Testis (tissue), 2 donors: ENCODE data around the gene PEX14.

ENCODE experiments used
- CTCF ChIP-seq, 3 experiments: fragments of 450-650 bp in 2 of 3; fragments of 200-600 bp in 1 of 3; sonication (generic) in 1 of 3; IDR thresholded peaks; one replicate each; pipeline ENCODE4 v1.5.1; 2016 to 2019; ENCODE audit warnings: antibody characterized with exemption in 3 of 3, mild to moderate bottlenecking in 2 of 3, moderate library complexity in 1 of 3
- POLR2A ChIP-seq: fragments of 450-650 bp; IDR thresholded peaks from one replicate; pipeline ENCODE4 v1.6.1; 2017; ENCODE audit warnings: antibody characterized with exemption, mild to moderate bottlenecking, moderate library complexity

GRCh38 chr1:10672343-10673050, 197.7 kb downstream of the PEX14 start:
- TF ChIP-seq CTCF (IDR thresholded peaks at IDR 0.05) (no peak), POLR2A (no peak)
